Measurements from ENCODE around the gene SLC9A7. TPM values are rescaled to one million over a fixed set of nuclear protein-coding genes. Genes with fewer than 3 reads are reported as not detected.

SLC9A7 gene
- total and polyA plus RNA-seq, 2 donors (not counting 3 experiments of a cell fraction or from before 2014, with no cell fraction given), result 4.6 to 7.5 TPM

- BruUV-seq (replicated peaks), result TSS peak; percentile 14
- Histone ChIP-seq H3K27ac (ENCODE audit: insufficient read depth, low read depth, low read length) (peak overlapping the region; percentile 93), H3K9me1 (replicated peaks; ENCODE audit: control insufficient read depth, extremely low read depth, insufficient read depth, low read length) (no peaks in the 10 kb centered on the region), H2AFZ (ENCODE audit: low read depth, low read length) (no peak overlapping the region), H3K4me2 (ENCODE audit: insufficient read depth, low read length) (peak overlapping the region; percentile 97), H3K9me3 (replicated peaks; ENCODE audit: control insufficient read depth, insufficient read depth, low read length) (no peaks in the 10 kb centered on the region), H3K4me1 (ENCODE audit: control insufficient read depth, extremely low read depth, insufficient read depth, low read length) (peaks cover 46% of the 10 kb centered on the region), H3K36me3 (ENCODE audit: control insufficient read depth in 2 of 2, extremely low read depth in 1 of 2, insufficient read depth in 2 of 2, low read length in 2 of 2) (no peaks in the 10 kb centered on the region), H4K20me1 (replicated peaks; ENCODE audit: control insufficient read depth, extremely low read depth, insufficient read depth, low read length) (no peaks in the 10 kb centered on the region), H3K27me3 (ENCODE audit: control insufficient read depth in 2 of 2, insufficient read depth in 2 of 2, low read length in 2 of 2) (no peaks in the 10 kb centered on the region), H3K9ac (replicated peaks; ENCODE audit: extremely low read depth, insufficient read depth, low read length) (peak overlapping the region; percentile 65), H3K79me2 (ENCODE audit: control insufficient read depth, insufficient read depth, low read length) (peaks cover 8% of the 10 kb centered on the region), H3K4me3 (replicated peaks in 1 of 3; ENCODE audit: insufficient read depth in 1 of 3, low read depth in 1 of 3, low read length in 3 of 3) (peak overlapping the region in 1 of 3 experiments; percentile 55)
- dilution Hi-C loops (cut with MboI; ENCODE audit: extremely low pct_ligation_motif_present, low sequenced_read_pairs) (no loop called here), intact Hi-C loops (cut with micrococcal nuclease) (loop anchor here (1.0 kb wide), 1 partner anchor 39 kb away; no protein-coding TSS in a partner anchor)
- POLR2A ChIA-PET, result interaction anchor here (1.2 kb wide), 1 partner anchor 11 kb away, joined by 4 read pairs; no protein-coding TSS in a partner anchor
- DNase-seq (ENCODE audit: low read depth, low spot score) (peak; percentile 81), FAIRE-seq (peak; percentile 72)
- TF ChIP-seq GATA2 (IDR thresholded peaks at IDR 0.05; ENCODE audit: insufficient read depth, insufficient read length, low read depth, low read length), result peak; percentile 64
- no peak for TF ChIP-seq MAX (IDR thresholded peaks at IDR 0.05; ENCODE audit: insufficient read depth, insufficient read length)
- no peak for TF ChIP-seq POLR2A (IDR thresholded peaks at IDR 0.05; ENCODE audit: low read depth, low read length)
- peak; percentile 18 for TF ChIP-seq POLR2AphosphoS5 (IDR thresholded peaks at IDR 0.05; ENCODE audit: insufficient read depth, low read depth, low read length)
- CTCF ChIA-PET, result interaction anchor here (1.0 to 2.4 kb wide), 4 partner anchors 8 to 55 kb away, joined by 3 to 17 read pairs (median 6); no protein-coding TSS in a partner anchor
These were observed 171.2 kb downstream of the SLC9A7 start for GRCh38 chrX:46587753-46588171.

- Histone ChIP-seq H3K9me3 (replicated peaks; ENCODE audit: control insufficient read depth, insufficient read depth, low read length) (no peaks in the 10 kb centered on the region), H3K9me1 (replicated peaks; ENCODE audit: control insufficient read depth, extremely low read depth, insufficient read depth, low read length) (no peaks in the 10 kb centered on the region), H3K4me2 (ENCODE audit: insufficient read depth, low read length) (peak overlapping the region; percentile 97), H3K27me3 (ENCODE audit: control insufficient read depth in 2 of 2, insufficient read depth in 2 of 2, low read length in 2 of 2) (no peaks in the 10 kb centered on the region), H3K4me3 (replicated peaks in 1 of 3; ENCODE audit: insufficient read depth in 1 of 3, low read depth in 1 of 3, low read length in 3 of 3) (no peak overlapping the region), H3K79me2 (ENCODE audit: control insufficient read depth, insufficient read depth, low read length) (peaks cover 8% of the 10 kb centered on the region), H3K4me1 (ENCODE audit: control insufficient read depth, extremely low read depth, insufficient read depth, low read length) (peaks cover 51% of the 10 kb centered on the region), H3K9ac (replicated peaks; ENCODE audit: extremely low read depth, insufficient read depth, low read length) (peak overlapping the region; percentile 65), H3K36me3 (ENCODE audit: control insufficient read depth in 2 of 2, extremely low read depth in 1 of 2, insufficient read depth in 2 of 2, low read length in 2 of 2) (no peaks in the 10 kb centered on the region), H4K20me1 (replicated peaks; ENCODE audit: control insufficient read depth, extremely low read depth, insufficient read depth, low read length) (no peaks in the 10 kb centered on the region), H3K27ac (ENCODE audit: insufficient read depth, low read depth, low read length) (peak overlapping the region; percentile 93), H2AFZ (ENCODE audit: low read depth, low read length) (no peak overlapping the region)
- TF ChIP-seq FOS (IDR thresholded peaks at IDR 0.05; ENCODE audit: borderline replicate concordance, insufficient read depth, low read length) (no peak), CTCF (IDR thresholded peaks at IDR 0.05; ENCODE audit: extremely low read depth in 1 of 2, insufficient read depth in 1 of 2, low read depth in 1 of 2, low read length in 2 of 2) (no peak)
- ChIA-PET CTCF (interaction anchor here (1.4 to 2.4 kb wide), 4 partner anchors 8 to 55 kb away, joined by 4 to 17 read pairs (median 7); no protein-coding TSS in a partner anchor), POLR2A (interaction anchor here (1.2 kb wide), 1 partner anchor 11 kb away, joined by 4 read pairs; no protein-coding TSS in a partner anchor)
- DNase-seq (ENCODE audit: low read depth, low spot score), result peak; percentile 64
- FAIRE-seq, result no peak
- BruUV-seq (replicated peaks), result no TSS peak
- intact Hi-C loops (cut with micrococcal nuclease) (loop anchor here (1.0 kb wide), 1 partner anchor 39 kb away; no protein-coding TSS in a partner anchor), dilution Hi-C loops (cut with MboI; ENCODE audit: extremely low pct_ligation_motif_present, low sequenced_read_pairs) (no loop called here)
These were observed 171.8 kb downstream of the SLC9A7 start for GRCh38 chrX:46587158-46587557.
